Transverse colon (tissue), 3 donors: Measurements from ENCODE around the gene KLRC2.

ENCODE experiments used
- EP300 ChIP-seq: sonication (generic); formaldehyde crosslinking; IDR thresholded peaks from one replicate; pipeline ENCODE4 v1.6.1; 2017; ENCODE audit warnings: antibody characterized with exemption, low read depth
- TF ChIP-seq, protein P1 (sequence below), 5 experiments: fragments of 200-600 bp in 3 of 5; fragments of 450-650 bp in 2 of 5; sonication (generic) in 3 of 5; IDR thresholded peaks; 1 replicate in 2 of 5; 2 replicates in 3 of 5; pipeline ENCODE4 v1.5.1; 2016 to 2017; ENCODE audit warnings: antibody characterized with exemption in 5 of 5, inconsistent platforms in 3 of 5, mild to moderate bottlenecking in 2 of 5, moderate library complexity in 1 of 5

DNA sequence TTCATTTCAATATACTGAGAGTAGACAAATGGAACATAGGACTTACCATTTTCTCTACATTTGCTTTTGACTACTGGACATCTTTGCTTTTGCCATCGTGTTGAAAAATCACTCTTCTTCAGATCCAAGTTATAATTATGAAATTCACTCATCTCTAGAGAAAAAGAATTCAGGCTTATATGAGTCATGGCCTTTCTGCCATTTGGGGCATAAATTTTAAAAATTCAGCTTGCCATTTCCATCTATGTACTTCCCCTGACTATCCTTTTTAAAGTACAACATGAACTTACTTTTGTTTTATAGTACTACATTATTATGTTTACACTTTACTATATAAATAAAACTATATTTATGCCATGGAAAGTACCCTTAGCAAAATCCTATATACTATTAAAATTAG lies 49.0 kb downstream of the KLRC2 start:
- TF ChIP-seq, protein P1, sequence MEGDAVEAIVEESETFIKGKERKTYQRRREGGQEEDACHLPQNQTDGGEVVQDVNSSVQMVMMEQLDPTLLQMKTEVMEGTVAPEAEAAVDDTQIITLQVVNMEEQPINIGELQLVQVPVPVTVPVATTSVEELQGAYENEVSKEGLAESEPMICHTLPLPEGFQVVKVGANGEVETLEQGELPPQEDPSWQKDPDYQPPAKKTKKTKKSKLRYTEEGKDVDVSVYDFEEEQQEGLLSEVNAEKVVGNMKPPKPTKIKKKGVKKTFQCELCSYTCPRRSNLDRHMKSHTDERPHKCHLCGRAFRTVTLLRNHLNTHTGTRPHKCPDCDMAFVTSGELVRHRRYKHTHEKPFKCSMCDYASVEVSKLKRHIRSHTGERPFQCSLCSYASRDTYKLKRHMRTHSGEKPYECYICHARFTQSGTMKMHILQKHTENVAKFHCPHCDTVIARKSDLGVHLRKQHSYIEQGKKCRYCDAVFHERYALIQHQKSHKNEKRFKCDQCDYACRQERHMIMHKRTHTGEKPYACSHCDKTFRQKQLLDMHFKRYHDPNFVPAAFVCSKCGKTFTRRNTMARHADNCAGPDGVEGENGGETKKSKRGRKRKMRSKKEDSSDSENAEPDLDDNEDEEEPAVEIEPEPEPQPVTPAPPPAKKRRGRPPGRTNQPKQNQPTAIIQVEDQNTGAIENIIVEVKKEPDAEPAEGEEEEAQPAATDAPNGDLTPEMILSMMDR (IDR thresholded peaks at IDR 0.05) = no peak
- no peak for TF ChIP-seq EP300
